BLaER1 treated with 17β-estradiol and CSF1 and Interleukin-3, amounts not matched to agents 10 nM and 100 nM (cell line): ENCODE results near the gene OPA3.

Source experiments
- H3K27ac ChIP-seq, 11 experiments: shearing (Covaris generic); formaldehyde crosslinking; 2 replicates each; pipeline ENCODE4 v1.8.1; 2022
- H3K27me3 ChIP-seq, 11 experiments: shearing (Covaris generic); formaldehyde crosslinking; 2 replicates each; pipeline ENCODE4 v1.8.1; 2022
- H3K36me3 ChIP-seq, 11 experiments: shearing (Covaris generic); formaldehyde crosslinking; 2 replicates each; pipeline ENCODE4 v1.8.1; 2022
- H3K4me1 ChIP-seq, 10 experiments: shearing (Covaris generic); formaldehyde crosslinking; 2 replicates each; pipeline ENCODE4 v1.8.1; 2022
- H3K4me2 ChIP-seq, 11 experiments: shearing (Covaris generic); formaldehyde crosslinking; 2 replicates each; pipeline ENCODE4 v1.8.1; 2022
- H3K4me3 ChIP-seq, 10 experiments: shearing (Covaris generic); formaldehyde crosslinking; 2 replicates each; pipeline ENCODE4 v1.8.1; 2022
- H3K9ac ChIP-seq, 11 experiments: shearing (Covaris generic); formaldehyde crosslinking; 2 replicates each; pipeline ENCODE4 v1.8.1; 2022
- H3K9me3 ChIP-seq, 11 experiments: shearing (Covaris generic); formaldehyde crosslinking; replicated peaks in 1 of 11; 2 replicates each; pipeline ENCODE4 v1.8.1; 2022
- H4K20me1 ChIP-seq, 11 experiments: shearing (Covaris generic); formaldehyde crosslinking; 2 replicates each; pipeline ENCODE4 v1.8.1; 2022
- Cebpa-rat ChIP-seq, 11 experiments: shearing (Covaris generic); IDR thresholded peaks; 2 replicates each; pipeline ENCODE4 v1.8.1; 2022

OPA3 gene

GRCh38 chr19:45601524-45602374, 17.1 kb upstream of the OPA3 start, which contains the start of gene GPR4:
Gene GPR4, minus strand, starts transcription at chr19:45602212. Its CDS starts 10,346 bp downstream, at chr19:45591866.
- peak within 1 kb of the TSS in 5 of 11 experiments; percentile 8 to 95 (median 23); a peak in 8 of 22 replicates for H3K4me2 ChIP-seq
- peaks cover 0 to 8% (median 0%) of the 10 kb centered on the region in 11 experiments; a peak in 6 of 22 replicates for H4K20me1 ChIP-seq
- peaks cover 35 to 52% (median 46%) of the 10 kb centered on the region in 10 experiments for H3K4me1 ChIP-seq
- H3K36me3 ChIP-seq: no peaks in the 10 kb centered on the region
- no peak within 1 kb of the TSS for H3K27ac ChIP-seq
- H3K27me3 ChIP-seq: peaks cover 45 to 82% (median 79%) of the 10 kb centered on the region in 11 experiments
- no peaks in the 10 kb centered on the region for H3K9me3 ChIP-seq
- no peak within 1 kb of the TSS for H3K9ac ChIP-seq
- no peak within 1 kb of the TSS for H3K4me3 ChIP-seq
- no peak for TF ChIP-seq Cebpa-rat (IDR thresholded peaks at IDR 0.05)

DNA sequence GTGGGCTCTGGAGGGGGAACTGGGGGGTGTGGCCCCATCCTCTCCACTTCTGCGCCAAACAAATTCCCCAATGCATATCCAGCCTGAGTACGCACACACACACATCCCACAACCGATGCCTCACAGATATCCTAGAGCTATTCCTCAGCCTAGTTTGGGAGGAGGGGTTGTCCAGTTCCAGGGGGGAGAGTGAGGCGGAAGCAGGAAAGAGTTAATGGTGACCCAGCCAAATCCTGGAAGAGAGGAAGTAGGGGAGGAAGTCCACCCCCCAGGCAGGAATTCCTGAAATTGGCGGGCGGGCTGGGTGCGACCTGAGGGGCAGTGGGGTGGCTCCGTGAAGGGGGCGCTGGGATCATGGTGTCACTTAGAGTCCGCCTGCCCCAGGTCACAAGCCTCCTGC, 16.5 kb upstream of the OPA3 start:
- no peak overlapping the region for H3K4me3 ChIP-seq
- peaks cover 0 to 8% (median 0%) of the 10 kb centered on the region in 11 experiments; a peak in 6 of 22 replicates for H4K20me1 ChIP-seq
- H3K9ac ChIP-seq: no peak overlapping the region
- H3K27ac ChIP-seq: no peak overlapping the region
- TF ChIP-seq Cebpa-rat (IDR thresholded peaks at IDR 0.05): no peak
- H3K4me1 ChIP-seq: peaks cover 32 to 50% (median 45%) of the 10 kb centered on the region in 10 experiments
- H3K36me3 ChIP-seq: no peaks in the 10 kb centered on the region
- H3K9me3 ChIP-seq: no peaks in the 10 kb centered on the region
- peak overlapping the region in 4 of 11 experiments; percentile 8 to 95 (median 33); a peak in 7 of 22 replicates for H3K4me2 ChIP-seq
- peaks cover 45 to 88% (median 83%) of the 10 kb centered on the region in 11 experiments for H3K27me3 ChIP-seq

- no peak; a peak in 1 of 22 replicates for TF ChIP-seq Cebpa-rat (IDR thresholded peaks at IDR 0.05)
- no peak overlapping the region for H3K9ac ChIP-seq
- H3K4me3 ChIP-seq: peak overlapping the region in 1 of 10 experiments; percentile 61; a peak in 1 of 20 replicates
- H3K4me2 ChIP-seq: peak overlapping the region; percentile 89 to 97 (median 94)
- H3K27ac ChIP-seq: no peak overlapping the region
- no peaks in the 10 kb centered on the region for H3K36me3 ChIP-seq
- H3K27me3 ChIP-seq: peaks cover 45 to 95% (median 90%) of the 10 kb centered on the region in 11 experiments
- no peaks in the 10 kb centered on the region for H3K9me3 ChIP-seq
- H4K20me1 ChIP-seq: peaks cover 0 to 8% (median 0%) of the 10 kb centered on the region in 11 experiments; a peak in 6 of 22 replicates
- peaks cover 32 to 50% (median 45%) of the 10 kb centered on the region in 10 experiments for H3K4me1 ChIP-seq
Measured at GRCh38 chr19:45600340-45600885, 15.8 kb upstream of the OPA3 start.

DNA sequence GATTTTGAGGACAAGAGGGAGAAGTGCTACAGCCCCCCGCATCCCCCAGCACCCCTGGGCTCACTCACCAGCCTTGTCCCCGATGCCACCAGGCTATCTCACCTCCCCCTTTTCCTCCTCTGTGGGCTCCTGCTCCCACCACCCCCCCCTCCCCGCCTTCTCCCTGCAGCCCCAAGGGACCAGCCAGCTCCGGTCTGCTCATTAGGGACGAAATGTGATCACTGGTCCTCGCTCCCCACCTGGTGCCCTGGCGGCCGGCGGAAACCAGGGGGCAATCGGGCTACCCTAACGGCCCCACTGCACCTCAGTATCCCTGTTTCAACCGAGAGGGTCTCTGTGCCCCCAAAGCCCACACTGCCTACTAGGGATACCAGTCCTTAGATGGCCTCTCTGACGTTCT, 14.7 kb upstream of the OPA3 start:
- Histone ChIP-seq H3K27me3 (peaks cover 45 to 94% (median 88%) of the 10 kb centered on the region in 11 experiments), H3K36me3 (no peaks in the 10 kb centered on the region), H3K4me2 (peak overlapping the region; percentile 89 to 97 (median 94)), H3K4me3 (peak overlapping the region; percentile 11 to 61 (median 34); a peak in 10 of 20 replicates), H3K4me1 (peaks cover 32 to 50% (median 45%) of the 10 kb centered on the region in 10 experiments), H3K27ac (no peak overlapping the region), H4K20me1 (peaks cover 0 to 8% (median 0%) of the 10 kb centered on the region in 11 experiments; a peak in 6 of 22 replicates), H3K9ac (peak overlapping the region in 10 of 11 experiments; percentile 11 to 52 (median 36); a peak in 6 of 22 replicates), H3K9me3 (no peaks in the 10 kb centered on the region)
- TF ChIP-seq Cebpa-rat (IDR thresholded peaks at IDR 0.05): no peak

GRCh38 chr19:45598267-45599001, 13.8 kb upstream of the OPA3 start:
- Histone ChIP-seq H4K20me1 (peaks cover 0 to 8% (median 0%) of the 10 kb centered on the region in 11 experiments; a peak in 6 of 22 replicates), H3K4me1 (peaks cover 32 to 50% (median 45%) of the 10 kb centered on the region in 10 experiments), H3K9ac (peak overlapping the region in 10 of 11 experiments; percentile 7 to 52 (median 38); a peak in 12 of 22 replicates), H3K27me3 (peaks cover 44 to 86% (median 82%) of the 10 kb centered on the region in 11 experiments), H3K4me2 (peak overlapping the region; percentile 89 to 97 (median 94)), H3K36me3 (no peaks in the 10 kb centered on the region), H3K4me3 (peak overlapping the region; percentile 18 to 61 (median 34); a peak in 17 of 20 replicates), H3K27ac (no peak overlapping the region), H3K9me3 (no peaks in the 10 kb centered on the region)
- no peak for TF ChIP-seq Cebpa-rat (IDR thresholded peaks at IDR 0.05)

GRCh38 chr19:45597425-45598111, 13.0 kb upstream of the OPA3 start:
- no peak overlapping the region for H3K27ac ChIP-seq
- TF ChIP-seq Cebpa-rat (IDR thresholded peaks at IDR 0.05): no peak
- H3K36me3 ChIP-seq: no peaks in the 10 kb centered on the region
- H3K4me3 ChIP-seq: peak overlapping the region in 6 of 10 experiments; percentile 18 to 61 (median 46); a peak in 12 of 20 replicates
- no peaks in the 10 kb centered on the region for H3K9me3 ChIP-seq
- H3K9ac ChIP-seq: peak overlapping the region in 5 of 11 experiments; percentile 7 to 49 (median 44); a peak in 5 of 22 replicates
- peak overlapping the region; percentile 89 to 97 (median 94) for H3K4me2 ChIP-seq
- H3K4me1 ChIP-seq: peaks cover 32 to 53% (median 46%) of the 10 kb centered on the region in 10 experiments
- peaks cover 36 to 77% (median 74%) of the 10 kb centered on the region in 11 experiments for H3K27me3 ChIP-seq
- peaks cover 0 to 8% (median 0%) of the 10 kb centered on the region in 11 experiments; a peak in 6 of 22 replicates for H4K20me1 ChIP-seq

DNA sequence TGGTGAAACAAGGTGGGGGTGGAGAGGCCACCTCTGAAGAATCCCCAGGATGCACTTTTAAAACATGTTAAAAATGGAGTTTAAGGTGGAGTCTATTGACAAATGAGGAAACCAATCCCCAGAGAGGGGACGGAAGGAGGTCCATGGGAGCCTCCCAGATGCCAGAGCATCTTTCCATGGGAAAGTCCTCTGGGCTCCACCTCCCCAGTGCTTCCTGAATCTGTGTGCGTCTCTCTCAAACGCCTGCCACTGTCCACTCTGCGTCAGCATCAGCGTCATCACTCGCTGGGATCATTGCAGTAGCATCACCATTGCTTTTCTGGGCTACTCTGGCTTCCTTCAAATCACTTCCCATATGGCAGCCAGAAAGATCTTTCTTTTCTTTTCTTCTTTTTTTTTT, 11.2 kb upstream of the OPA3 start:
- TF ChIP-seq Cebpa-rat (IDR thresholded peaks at IDR 0.05): no peak
- Histone ChIP-seq H3K4me2 (no peak overlapping the region), H3K9ac (no peak overlapping the region), H3K9me3 (peaks cover 0 to 10% (median 0%) of the 10 kb centered on the region in 11 experiments; a peak in 2 of 22 replicates), H3K4me3 (no peak overlapping the region), H3K36me3 (no peaks in the 10 kb centered on the region), H3K27me3 (peaks cover 18 to 59% (median 56%) of the 10 kb centered on the region in 11 experiments), H3K27ac (no peak overlapping the region), H3K4me1 (peaks cover 32 to 48% (median 41%) of the 10 kb centered on the region in 10 experiments), H4K20me1 (peaks cover 0 to 8% (median 0%) of the 10 kb centered on the region in 11 experiments; a peak in 4 of 22 replicates)

GRCh38 chr19:45593520-45593919, 8.9 kb upstream of the OPA3 start:
- no peak overlapping the region for H3K9ac ChIP-seq
- no peak for TF ChIP-seq Cebpa-rat (IDR thresholded peaks at IDR 0.05)
- no peaks in the 10 kb centered on the region for H4K20me1 ChIP-seq
- peaks cover 0 to 12% (median 0%) of the 10 kb centered on the region in 11 experiments; a peak in 2 of 22 replicates for H3K9me3 ChIP-seq
- H3K4me1 ChIP-seq: peaks cover 12 to 31% (median 25%) of the 10 kb centered on the region in 10 experiments
- no peak overlapping the region for H3K4me3 ChIP-seq
- peaks cover 9 to 36% (median 33%) of the 10 kb centered on the region in 11 experiments for H3K27me3 ChIP-seq
- H3K4me2 ChIP-seq: no peak overlapping the region
- no peaks in the 10 kb centered on the region for H3K36me3 ChIP-seq
- H3K27ac ChIP-seq: no peak overlapping the region
